SK-N-DZ (cell line): Measurements from ENCODE around the gene GYPC.

ENCODE experiments used
- DNase-seq: peaks from one replicate; pipeline ENCODE4 v3.0.0-alpha.2; 2015; ENCODE audit warnings: low spot score

Gene GYPC

GRCh38 chr2:126649101-126649500 is 6.9 kb upstream of the GYPC start:
- no peak for DNase-seq

GRCh38 chr2:126650994-126651393 is 5.0 kb upstream of the GYPC start:
- DNase-seq = no peak

GRCh38 chr2:126652323-126652891 is 3.6 kb upstream of the GYPC start:
- no peak for DNase-seq

GRCh38 chr2:126653109-126653508 is 2.8 kb upstream of the GYPC start:
- DNase-seq = no peak

- no peak for DNase-seq
Observed at GRCh38 chr2:126653761-126654160, 2.2 kb upstream of the GYPC start.

GRCh38 chr2:126655051-126655450 is 907 bp upstream of the GYPC start:
- no peak for DNase-seq

- DNase-seq = no peak
Observed at GRCh38 chr2:126656431-126657147, 631 bp downstream of the GYPC start.

- no peak for DNase-seq
Observed at GRCh38 chr2:126657148-126657635, 1.2 kb downstream of the GYPC start.

GRCh38 chr2:126657636-126658318 is 1.8 kb downstream of the GYPC start:
- no peak for DNase-seq

GRCh38 chr2:126658319-126658904 is 2.5 kb downstream of the GYPC start:
- DNase-seq = no peak

- no peak for DNase-seq
Observed at GRCh38 chr2:126658905-126659561, 3.1 kb downstream of the GYPC start.

- DNase-seq = no peak
Observed at GRCh38 chr2:126659562-126660467, 3.9 kb downstream of the GYPC start.

GRCh38 chr2:126660971-126661370 is 5.0 kb downstream of the GYPC start:
- DNase-seq = no peak

GRCh38 chr2:126661702-126662500 is 5.9 kb downstream of the GYPC start:
- no peak for DNase-seq

GRCh38 chr2:126662621-126663020 is 6.7 kb downstream of the GYPC start:
- no peak for DNase-seq

GRCh38 chr2:126663184-126663963 is 7.4 kb downstream of the GYPC start:
- no peak for DNase-seq

GRCh38 chr2:126664234-126664633 is 8.3 kb downstream of the GYPC start:
- no peak for DNase-seq

- DNase-seq = no peak
Observed at GRCh38 chr2:126664639-126665038, 8.7 kb downstream of the GYPC start.

GRCh38 chr2:126665483-126665882 is 9.5 kb downstream of the GYPC start:
- DNase-seq = no peak
